GM13976 (cell line): Measurements from ENCODE around the gene B4GALT1.
"Not testable (repeated sequence)": the region's sequence is repeated elsewhere in the genome, so short reads cannot be mapped to it uniquely, and the experiment has no call there.

Experiments
- DNase-seq: peaks from one replicate; pipeline ENCODE4 v3.0.0; 2012; ENCODE audit warnings: low spot score
- in situ Hi-C: fragments of 300-500 bp; cut with MboI; formaldehyde crosslinking; loops from one replicate; pipeline ENCODE4 v1.12.0; 2022; ENCODE audit warnings: low sequenced_read_pairs, mixed read lengths, inconsistent platforms; ENCODE audit not compliant: unreplicated experiment
- TF ChIP-seq, protein P1 (sequence below): IDR thresholded peaks from 2 replicates; pipeline ENCODE4 v1.5.1; 2012; ENCODE audit warnings: borderline replicate concordance, mild to moderate bottlenecking; ENCODE audit not compliant: insufficient read depth; ENCODE audit errors: extremely low read depth, missing control alignments, control extremely low read depth

Gene B4GALT1

DNA sequence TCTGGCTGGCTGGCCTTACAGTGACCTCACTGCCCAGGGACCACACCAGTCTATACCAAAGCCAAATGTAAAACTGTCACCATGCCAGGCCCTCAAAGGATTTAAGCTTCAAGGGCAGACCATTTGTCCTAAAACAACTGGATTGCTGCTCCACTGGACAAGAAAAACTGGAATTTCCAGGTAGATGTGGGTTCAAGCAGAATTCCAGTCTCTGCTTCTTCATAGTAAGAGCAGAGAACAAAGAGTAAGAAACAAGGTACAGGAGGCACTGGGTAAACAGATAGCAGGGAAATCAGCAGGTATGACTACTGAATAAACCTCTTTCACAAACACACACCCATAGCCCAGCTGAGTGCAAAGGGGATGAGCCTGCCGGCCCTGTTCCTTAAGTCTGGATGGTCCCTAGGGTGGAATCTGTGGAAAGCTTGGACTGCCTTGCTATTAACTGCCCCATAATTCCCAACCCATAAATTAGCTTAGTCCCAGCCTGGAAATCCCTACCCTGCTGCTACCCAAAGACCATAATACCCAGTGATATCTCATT, 5.5 kb downstream of the B4GALT1 start:
- TF ChIP-seq, protein P1, sequence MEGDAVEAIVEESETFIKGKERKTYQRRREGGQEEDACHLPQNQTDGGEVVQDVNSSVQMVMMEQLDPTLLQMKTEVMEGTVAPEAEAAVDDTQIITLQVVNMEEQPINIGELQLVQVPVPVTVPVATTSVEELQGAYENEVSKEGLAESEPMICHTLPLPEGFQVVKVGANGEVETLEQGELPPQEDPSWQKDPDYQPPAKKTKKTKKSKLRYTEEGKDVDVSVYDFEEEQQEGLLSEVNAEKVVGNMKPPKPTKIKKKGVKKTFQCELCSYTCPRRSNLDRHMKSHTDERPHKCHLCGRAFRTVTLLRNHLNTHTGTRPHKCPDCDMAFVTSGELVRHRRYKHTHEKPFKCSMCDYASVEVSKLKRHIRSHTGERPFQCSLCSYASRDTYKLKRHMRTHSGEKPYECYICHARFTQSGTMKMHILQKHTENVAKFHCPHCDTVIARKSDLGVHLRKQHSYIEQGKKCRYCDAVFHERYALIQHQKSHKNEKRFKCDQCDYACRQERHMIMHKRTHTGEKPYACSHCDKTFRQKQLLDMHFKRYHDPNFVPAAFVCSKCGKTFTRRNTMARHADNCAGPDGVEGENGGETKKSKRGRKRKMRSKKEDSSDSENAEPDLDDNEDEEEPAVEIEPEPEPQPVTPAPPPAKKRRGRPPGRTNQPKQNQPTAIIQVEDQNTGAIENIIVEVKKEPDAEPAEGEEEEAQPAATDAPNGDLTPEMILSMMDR, result no peak
- DNase-seq, result no peak
- in situ Hi-C loops, result no loop called here

DNA sequence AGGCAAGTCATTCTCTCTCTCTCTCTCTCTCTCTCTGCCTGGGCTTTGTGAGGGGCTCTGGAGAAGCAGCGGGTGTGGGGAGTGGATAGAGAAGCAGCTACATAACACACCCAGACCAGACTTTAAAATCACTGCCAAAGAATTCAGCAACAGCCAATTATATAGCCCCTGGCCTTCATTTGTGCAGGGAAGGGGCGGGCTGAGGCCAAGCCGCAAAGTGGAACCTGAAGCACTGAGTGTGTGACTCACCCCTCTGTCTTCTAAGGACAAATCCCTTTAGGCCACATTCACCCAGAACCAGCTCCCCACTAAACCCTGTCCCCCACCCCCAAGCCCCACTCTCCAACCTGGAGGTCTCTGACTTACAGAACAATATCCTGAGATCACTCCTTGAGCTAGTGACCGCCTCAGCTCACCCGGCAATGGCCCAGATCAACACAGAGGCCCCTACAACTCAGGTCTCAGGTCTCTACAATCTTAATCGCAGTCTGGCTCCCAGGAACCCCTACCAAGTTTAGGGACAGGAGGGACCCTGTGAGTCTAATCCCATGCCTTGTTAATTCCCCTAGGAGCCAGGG, 6.0 kb downstream of the B4GALT1 start:
- DNase-seq, result no peak
- in situ Hi-C loops, result no loop called here
- TF ChIP-seq, protein P1, result no peak

DNA sequence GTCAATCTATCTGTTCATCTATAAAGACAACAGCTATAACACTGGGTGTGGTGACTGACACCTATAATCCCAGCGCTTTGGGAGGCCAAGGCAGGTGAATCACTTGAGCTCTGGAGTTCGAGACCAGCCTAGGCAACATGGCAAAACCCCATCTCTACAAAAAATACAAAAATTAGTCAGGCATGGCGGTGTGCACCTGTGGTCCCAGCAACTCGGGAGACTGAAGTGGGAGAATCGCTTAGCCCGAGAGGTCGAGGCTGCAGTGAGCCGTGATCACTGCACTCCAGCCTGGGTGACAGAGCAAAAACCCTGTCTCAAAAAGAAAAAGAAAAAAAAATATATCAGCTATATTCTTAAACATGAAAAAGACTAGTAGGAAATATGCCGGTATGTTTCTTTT, 6.7 kb downstream of the B4GALT1 start:
- in situ Hi-C loops, DNase-seq: not testable (repeated sequence)

DNA sequence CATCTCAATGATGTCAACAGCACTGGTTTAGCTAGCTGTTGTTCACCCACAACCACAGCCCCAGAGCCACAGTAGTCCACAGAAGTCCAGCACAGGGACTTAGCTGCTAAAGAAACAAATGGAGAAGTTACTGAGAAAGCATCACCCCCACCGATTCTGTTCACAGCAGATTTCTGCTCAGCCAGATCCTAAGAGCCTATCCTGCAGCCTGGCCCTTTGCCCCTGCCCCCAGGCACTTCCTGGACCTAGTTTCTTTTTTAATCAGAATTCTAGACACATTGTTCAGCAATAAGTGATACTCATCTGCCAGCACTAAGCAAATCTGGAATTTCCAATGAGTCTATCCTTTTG, 7.4 kb downstream of the B4GALT1 start:
- TF ChIP-seq, protein P1, result no peak
- DNase-seq, result no peak
- in situ Hi-C loops, result no loop called here

DNA sequence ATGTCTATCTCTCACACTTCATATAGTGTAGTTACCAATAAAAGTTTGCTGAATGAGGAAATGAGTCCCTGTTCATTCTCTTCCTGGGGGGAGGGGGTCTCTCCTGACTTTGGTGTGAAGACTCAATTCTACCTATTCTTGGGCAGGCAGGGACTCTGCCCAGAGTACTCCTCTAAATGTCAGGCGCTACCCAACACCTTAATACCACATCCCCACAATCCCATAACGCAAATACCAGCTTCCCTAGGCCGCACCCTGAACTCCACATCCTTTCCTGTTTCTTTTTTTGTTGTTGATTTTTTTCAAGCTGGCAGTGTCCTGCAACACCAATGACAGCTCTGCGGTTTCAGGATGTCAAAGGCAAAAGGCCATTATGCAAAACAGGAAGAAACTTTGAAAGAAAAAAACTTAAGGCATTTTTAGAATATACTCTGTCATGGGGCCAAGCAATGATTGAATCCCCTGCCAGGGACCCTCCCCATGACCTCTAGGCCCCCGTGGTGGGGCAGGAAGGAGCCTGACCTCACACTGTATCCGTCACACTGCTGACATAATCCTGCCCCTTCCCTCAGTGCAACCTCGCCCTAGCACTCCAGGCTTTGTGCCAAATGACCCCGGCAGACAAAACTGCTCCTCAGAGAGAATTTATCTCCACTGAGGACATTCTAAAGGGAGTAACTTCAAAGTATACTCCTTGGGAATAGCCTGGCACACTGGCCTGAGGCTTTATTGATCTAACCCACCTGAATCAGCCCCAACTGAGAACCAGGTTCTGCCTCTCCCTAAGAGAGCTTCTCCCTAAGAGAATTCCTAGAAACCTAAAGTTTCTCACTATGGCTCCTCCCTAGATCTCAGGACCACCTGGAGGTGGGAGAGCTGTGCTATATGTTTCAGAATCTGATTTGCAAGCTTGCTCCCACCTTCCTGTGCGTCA, 8.0 kb downstream of the B4GALT1 start:
- in situ Hi-C loops, result no loop called here
- DNase-seq, result no peak
- TF ChIP-seq, protein P1, result no peak

DNA sequence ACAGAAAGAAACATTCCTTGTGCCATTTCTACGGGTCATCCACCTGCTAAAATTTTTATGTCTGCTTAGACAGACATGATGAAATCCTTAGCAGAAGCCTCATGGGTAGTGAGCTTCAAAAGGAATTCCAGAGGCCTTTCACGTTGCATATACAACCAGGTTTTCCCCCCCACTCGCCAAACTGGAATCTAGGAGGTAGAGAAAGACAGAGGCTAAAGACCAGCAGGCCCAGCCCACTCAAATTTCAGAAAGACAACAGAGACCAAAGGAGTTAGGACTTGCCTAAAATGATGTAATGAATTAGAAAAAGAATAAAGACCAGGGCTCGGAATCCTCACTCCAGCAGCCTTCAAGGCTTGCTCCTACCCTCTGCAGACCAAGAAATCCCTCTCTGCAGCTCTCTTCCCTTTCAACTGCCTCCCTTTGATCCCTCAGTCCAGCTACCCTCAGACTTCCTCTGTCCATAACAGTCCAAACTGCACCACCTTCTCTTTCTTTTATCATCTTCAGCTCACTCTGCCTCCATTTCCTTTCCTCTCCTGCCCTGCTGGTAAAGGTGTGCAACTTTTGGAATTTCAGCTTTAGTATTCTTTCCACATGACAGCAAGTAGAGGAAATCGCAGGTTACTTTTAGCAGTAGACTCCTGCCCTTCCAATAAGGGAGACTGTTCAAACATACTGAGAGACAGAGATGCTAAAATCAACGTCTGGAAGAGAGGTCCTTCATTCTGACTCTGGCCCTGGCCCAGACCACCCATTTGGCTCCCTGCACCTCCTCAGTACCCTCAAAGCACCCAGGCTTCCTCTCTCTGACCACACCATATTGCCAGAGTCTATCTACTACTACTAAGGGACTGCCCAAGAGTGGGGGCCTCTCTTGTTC, 8.9 kb downstream of the B4GALT1 start:
- in situ Hi-C loops, result no loop called here
- TF ChIP-seq, protein P1, result no peak

More for the DNA sequence above, 8.9 kb downstream of the B4GALT1 start:
- no peak for DNase-seq
